Measurements from ENCODE around the gene FHIT.

The FHIT gene

DNA sequence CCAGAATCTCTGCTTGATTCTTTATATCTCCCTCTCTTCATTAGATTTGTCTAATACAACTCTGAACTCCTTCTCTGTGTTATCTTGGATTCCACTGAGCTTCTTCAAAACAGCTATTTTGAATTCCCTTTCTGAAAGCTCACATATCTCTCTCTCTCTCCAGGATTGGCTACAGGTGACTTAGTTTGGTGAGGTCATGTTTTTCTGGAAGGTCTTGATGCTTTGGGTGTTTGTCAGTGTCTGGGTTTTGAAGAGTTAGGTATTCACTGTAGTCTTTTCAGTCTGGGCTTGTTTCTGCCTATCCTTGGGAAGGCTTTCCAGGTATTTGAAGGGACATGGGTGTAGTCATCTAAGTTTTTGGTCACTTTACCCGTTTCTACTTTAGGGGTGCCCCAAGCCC lies 781.8 kb downstream of the FHIT start:
- DNase-seq (ENCODE audit: low spot score), result peak; percentile 9

DNA sequence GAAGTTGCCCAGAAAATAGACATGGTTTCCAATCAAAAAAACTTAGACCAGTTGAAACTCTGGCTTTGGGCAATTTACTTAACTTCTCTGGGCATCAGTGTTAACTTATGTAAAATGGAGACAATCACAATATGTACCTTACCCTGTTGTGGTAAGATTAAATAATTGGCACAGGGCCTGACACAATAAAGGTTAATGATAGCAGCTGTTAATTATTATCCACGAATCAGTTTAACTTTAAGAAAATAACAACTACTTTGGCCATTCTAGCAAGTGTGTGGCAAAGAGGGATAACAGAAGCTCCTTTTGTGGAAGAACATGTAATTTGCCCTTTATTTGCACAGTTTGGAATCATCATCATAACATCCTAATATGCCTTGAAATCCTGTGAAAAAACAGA lies 787.6 kb downstream of the FHIT start:
- no peak for DNase-seq (ENCODE audit: low spot score)

DNA sequence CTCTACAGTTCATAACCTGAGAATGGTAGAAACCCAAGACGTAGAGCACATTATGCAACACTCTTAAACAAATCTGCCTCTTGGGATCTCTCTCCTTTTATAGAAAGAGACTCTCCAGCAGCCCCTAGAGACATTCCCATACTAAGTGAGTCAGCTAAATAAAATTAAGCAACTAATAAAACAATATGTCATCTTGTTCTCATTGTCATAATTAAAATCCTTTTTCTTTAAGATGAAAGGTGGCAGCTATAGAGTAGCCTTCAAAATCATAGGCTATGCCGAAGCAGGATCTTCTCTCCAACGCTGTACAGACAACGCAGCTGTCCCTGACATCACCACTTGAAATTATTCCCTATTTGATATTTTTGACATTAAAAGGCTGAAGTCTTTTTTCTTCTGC lies 790.0 kb downstream of the FHIT start:
- no peak for DNase-seq (ENCODE audit: low spot score)

DNA sequence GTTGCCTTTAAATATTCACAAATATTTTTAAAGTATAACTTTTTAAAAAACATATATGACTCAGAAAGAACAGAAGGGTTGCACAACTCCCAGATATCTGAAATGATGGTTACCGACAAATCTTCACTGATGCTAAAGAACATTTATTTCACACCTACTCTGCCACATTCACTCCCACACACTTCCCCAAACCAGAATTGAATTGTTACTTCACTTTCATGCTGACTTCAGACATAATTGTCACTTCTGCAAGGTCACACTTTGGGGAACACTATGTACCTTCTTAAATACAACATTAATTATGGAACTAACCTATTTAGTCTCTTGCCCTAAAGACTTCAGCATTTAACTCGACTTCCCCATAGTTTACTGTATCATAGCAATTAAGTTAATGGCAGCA lies 795.1 kb downstream of the FHIT start:
- DNase-seq (ENCODE audit: low spot score), result no peak

DNA sequence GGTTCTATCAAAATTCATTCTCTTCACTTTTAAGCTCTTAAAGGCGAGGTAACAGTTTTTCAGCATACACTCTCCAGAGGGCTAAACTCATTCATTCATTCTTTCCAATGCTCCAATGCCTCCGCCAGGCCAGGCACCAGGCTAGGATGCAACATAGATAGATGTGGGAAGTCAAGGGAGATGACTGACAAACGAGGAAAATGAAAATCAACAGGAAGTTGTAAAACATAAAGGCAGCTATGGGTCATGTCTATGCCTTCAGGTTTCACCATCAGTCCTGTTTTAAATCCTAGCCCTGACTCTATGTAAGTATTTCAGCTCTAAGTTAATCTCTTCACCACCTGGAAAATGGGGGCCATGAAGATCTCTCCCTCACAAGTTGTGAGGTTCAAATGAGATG lies 797.9 kb downstream of the FHIT start:
- no peak for DNase-seq (ENCODE audit: low spot score)

DNA sequence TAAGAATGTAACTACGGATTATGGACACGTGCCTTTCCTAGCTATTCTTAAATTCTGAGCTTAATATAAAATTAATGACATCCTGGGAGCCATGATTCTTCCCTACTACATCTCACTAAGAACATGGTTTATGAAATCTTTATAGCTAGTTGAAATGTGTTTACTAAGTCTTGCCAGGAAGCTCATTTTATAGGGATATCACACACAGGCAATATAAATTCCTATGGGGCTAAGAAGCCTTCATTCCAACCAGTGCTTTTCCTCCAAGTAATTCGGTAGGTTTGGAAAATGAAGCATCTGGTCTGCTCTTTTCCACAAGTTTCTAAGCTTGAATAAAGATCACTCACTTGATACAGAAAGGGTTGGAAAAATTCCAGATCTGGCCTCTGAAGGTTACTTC lies 802.6 kb downstream of the FHIT start:
- no peak for DNase-seq (ENCODE audit: low spot score)

DNA sequence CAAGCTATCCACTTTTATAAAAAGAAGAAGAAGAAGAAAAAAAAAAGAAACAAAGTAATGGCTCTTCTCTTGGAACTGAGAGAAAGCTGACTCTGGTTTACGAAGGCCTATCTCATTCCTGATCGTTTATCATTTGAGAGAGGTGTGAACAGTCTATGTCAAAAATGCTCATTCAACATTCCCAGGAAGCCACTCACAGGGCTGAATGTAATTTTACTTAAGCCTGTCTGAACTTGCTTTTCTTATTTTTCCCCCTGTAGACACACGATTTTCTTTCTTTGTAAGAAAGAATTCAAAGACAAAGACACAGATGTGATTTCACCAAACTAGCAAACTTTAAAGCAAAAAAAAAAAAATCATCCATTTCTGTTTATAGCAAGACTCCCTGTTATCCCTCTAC lies 805.8 kb downstream of the FHIT start:
- no peak for DNase-seq (ENCODE audit: low spot score)

DNA sequence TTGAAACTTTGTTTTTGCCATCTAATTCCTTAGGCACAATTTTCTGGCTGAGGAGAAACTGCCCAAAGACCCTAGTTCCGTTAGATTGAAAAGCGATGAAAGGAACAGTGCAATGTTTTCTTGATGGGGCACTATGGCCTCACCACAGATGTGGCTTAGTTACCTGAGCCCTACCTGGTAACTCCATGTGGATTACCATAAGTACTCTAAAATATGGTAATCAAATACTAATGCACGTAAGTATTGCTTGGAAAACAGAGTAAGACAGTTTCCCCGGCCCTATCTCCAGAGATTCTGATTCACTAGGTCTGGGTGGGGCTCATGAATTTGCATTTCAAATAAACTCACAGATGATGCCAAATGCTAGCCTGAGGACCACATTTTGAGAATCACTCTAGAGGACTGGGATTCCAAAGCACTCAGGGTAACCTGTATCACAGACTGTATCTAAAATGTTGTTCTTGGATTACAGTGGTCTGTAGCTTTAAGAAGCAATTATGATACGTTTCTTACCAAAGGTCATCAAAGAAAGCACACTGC lies 806.3 kb downstream of the FHIT start:
- no peak for DNase-seq (ENCODE audit: low spot score)

DNA sequence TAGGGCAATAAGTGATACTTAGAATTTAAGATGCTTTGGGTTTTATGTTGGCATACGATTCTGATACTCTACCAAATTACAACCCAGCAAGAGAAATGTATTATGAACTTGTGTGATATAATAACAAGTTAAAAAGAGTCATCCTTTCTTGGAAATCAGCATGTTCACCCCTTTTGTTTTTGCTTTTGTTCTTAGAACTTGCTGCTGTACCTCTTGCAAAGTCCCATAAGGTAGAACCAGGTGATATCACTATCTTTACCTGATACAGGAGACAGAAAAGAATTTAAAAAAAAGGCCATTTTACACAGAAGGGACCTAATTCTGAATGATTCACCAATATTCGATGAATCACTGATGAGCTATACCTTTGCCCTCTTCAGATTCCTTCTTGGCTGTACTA lies 810.4 kb downstream of the FHIT start:
- peak; percentile 28 for DNase-seq (ENCODE audit: low spot score)

DNA sequence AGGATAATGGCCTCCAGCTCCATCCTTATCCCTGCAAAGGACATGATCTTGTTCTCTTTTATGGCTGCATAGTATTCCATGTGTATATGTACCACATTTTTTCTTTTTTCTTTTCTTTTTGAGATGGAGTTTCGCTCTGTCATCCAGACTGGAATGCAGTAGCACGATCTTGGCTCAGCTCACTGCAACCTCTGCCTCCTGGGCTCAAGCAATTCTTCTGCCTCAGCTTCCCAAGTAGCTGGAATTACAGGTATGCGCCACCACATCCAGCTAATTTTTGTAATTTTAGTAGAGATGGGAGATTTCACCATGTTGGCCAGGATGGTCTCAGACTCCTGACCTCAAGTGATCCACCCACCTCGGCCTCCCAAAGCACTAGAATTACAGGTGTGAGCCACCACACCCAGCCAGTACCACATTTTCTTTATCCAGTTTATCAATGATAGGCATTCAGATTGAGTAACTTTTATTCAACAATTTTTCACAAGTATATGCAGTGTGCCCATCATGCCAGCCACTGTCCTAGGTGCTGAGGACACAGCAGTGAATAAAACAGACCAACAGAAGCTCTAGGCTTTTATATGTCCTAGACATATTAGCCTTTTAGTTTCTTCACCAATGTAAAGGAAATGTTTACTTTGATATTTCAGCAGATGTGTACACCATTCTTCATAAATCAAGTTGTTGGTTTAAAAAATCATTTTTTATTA lies 815.2 kb downstream of the FHIT start:
- DNase-seq (ENCODE audit: low spot score), result no peak

DNA sequence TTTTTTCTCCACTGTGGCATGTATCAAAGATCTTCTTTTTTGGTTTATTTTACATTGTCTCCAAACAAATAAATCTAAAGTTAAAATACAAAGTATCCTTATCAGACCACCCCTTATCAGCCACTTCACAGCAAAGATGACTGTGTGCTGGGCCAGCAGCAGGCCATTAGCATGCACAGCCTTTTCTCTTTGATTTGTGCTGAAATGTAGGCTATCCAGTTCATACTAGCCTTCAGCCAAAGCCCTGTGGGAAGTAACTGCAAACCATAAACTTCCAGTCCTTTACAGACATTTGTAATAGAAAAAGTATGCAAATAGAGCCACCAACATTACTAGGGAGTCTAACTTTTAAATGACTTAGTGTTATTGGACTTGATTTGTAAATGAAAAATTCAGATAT lies 816.3 kb downstream of the FHIT start:
- no peak for DNase-seq (ENCODE audit: low spot score)

DNA sequence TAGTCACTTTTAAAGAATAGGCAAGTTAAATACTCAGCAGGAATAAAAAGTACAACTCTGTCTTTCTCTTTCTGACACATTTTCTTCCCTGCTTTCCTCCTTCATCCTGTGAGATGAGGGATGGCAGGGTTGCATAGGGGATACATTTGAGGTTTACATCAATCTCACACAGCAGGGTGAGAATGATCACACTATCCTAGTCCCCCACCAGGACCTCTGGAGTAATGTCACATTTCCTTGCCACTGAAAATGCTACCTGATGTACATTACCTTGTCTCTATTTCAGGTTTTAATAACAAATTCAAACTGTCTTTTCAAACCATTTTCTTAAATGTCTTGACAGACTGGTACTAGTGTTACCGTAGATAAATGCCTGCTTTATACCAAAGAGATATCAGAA lies 816.9 kb downstream of the FHIT start:
- no peak for DNase-seq (ENCODE audit: low spot score)

DNA sequence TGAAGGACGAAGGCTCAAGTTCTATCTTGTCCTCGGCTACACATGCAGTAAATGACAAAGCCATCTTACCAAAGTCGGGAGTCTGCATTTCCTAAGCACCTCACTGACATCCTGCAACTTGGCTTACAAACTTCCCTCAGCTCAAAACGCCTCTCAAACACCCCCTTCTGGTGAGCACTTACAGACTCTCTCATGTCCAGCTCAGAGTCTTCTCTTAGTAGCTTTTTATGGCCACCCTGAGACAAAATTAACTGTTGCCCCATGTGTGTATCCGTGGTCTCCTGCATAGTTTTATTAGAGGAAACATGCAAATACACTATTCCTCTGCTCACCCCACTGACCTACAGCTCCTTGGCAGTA lies 819.7 kb downstream of the FHIT start:
- no peak for DNase-seq (ENCODE audit: low spot score)

DNA sequence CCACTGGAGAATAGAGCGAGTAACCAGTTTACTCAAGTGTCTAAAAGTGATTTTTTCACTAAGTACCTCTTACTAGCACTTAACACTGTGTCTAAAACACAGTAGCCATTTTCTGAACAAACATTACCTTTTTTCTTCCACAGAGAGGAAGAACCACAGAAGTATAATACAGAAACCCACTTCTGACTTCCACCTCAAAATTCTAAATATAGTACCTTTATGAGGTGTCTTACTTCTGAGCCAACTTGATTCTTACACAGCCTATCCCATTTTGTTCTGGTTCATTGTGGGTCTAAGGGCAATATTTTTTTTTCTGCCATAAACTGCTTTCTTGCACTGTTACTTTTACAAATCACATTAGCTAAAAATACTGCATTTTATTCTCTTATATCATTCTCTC lies 821.0 kb downstream of the FHIT start:
- no peak for DNase-seq (ENCODE audit: low spot score)

DNA sequence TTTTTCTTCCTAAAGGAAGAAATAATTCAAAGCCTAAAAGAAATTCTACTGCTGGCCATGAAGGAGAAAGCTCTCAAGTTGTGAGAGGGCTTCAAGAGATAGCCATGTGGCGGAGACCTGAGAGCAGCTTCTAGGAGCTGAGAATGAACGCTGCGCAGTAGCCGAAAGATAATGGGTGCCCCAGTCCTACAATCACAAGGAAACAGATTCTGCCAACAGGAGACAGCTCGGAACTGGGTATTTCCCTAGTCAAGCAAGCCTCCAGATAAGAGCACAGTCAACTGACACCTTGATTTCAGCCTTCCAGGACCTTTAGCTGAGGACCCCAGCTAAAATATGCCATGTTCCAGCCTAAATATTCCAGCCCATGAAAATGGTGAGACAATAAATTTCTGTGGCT lies 824.1 kb downstream of the FHIT start:
- DNase-seq (ENCODE audit: low spot score), result no peak

DNA sequence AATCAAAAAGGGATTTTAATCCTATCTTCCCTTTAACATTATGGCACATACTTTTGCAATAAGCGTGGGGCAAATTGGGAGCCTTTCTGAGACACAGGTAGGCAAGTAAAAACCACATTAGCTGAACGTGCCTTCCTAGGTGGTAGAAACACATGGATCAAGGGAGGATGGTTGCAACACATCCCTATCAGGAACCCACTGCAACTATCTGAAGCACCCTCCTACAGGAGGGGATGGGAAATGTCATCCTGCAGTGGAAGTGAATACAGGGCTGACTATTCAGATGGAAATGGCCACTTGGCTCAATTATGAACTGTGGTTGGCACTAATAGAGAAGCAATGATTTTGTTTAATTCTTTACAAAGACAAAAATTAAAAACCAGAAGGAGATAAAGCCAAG lies 826.3 kb downstream of the FHIT start:
- DNase-seq (ENCODE audit: low spot score), result no peak

DNA sequence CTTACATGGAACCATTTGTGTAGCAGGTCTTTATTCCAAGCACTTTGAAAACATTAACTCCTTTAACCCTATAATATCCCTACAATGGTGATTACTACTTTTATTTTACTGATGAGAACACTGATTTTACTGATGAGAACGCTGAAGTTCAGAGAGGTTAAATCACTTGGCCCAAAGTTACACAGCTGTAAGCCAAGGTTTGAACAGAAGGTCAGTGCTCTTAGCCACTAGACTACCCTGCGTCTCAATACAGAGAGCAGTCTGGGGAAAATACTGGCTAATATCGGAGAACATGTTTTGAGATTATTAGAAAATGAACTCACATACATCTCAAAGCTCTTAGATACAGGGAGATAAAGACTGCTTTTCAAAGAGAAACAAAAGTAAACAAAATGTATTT lies 827.2 kb downstream of the FHIT start:
- DNase-seq (ENCODE audit: low spot score), result no peak

DNA sequence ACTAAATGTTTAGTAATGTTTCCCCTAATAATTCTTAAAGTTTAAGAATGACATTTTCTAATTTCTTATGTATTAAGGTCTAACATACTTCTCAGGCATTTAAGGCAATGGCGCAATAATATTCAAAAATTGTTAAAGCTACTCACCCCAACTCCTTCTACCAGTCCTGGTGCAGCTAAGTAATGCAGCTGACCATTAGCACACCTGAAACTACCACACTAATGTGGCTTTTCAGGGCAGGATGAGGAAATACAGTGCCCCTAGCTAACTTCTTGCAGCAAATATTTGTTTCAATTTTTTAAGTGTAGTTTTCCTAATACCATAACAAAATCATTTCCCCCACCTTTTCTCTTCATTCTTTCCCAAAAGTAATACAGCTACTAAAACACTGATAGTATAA lies 827.7 kb downstream of the FHIT start:
- no peak for DNase-seq (ENCODE audit: low spot score)

DNA sequence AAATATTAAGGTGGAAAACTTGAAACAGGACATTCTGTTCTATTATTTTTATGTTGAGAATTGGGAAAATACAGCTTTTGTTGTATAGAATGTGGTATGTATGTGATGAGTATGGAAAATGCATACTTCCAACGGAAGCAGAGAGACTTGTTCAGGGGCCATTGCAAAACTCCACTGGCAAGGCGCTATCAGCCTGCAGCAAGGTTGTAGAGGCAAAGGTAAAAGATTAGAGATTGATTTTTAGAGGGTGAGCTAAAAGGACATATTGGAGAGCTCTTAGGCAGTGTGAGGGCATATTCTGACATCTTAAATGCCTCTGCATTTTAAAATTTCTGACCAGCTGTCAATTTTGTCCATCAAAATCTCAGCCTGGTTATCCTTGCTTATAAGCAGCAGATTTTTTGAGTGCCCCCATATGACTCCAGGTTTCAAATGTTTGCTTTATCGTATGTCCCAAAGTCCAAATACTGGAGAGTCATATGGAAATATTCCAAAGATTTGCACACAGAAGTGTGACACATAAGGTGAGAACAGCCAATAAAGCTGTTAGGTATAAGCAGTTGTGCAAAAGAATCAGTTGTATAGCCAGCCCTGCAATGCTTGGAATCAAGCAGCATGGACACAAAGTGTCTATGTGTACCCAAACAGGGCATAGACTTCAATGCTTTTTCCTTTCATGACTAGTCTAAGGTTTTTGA lies 829.4 kb downstream of the FHIT start:
- DNase-seq (ENCODE audit: low spot score), result no peak

DNA sequence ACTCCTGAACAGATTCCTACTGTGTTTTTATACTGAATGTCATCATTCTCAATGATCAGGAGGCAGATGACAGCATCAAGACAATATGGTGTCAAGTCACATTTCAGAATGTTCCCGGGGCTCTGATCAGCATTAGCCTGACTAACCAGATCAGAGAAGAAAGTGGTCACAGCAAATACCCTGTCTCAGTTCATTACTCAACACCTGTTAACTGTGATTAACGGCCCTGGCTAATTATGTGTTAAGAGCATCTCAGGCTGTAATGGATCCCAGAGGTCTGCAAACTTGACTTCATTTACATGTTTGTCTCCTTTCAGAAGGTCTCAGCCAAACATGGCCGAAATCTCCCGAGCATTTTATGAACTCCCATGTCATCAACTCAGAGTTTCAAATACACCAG lies 833.7 kb downstream of the FHIT start:
- no peak for DNase-seq (ENCODE audit: low spot score)

DNA sequence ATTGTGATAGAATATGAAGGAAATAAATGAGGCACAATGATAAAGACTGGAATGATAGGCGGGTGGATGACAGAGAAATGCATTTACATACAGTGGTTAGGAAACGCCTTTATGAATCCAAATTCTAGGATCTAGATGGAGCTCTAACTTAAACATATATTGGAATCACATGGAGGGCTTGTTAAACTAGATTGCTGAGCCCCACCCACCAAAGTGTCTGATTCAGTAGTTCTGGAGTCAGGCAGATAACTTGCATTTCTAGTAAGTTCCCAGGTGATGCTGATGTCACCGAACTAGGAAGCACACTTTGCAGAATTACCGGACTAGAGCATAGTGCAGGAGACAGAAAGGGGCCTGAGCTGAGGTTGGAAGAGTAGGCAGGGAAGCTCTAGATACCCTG lies 837.2 kb downstream of the FHIT start:
- DNase-seq (ENCODE audit: low spot score), result no peak

DNA sequence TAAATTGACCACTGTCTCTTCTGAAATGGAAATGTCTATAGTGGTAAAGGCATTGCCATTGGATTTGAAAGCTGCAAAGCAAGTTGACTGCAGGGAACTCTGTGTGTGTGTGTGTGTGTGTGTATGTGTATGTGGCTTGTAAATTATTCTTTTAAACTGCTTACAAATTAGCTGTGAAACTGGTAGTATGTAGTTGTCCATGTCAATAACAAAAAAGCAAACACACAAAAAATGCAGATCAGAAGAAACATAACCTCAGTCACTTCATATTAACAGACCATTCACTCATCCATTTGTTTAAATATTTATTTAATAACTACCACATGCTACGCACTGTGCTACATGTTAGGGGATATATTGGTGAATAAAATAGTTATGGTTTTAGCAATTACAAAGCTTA lies 837.7 kb downstream of the FHIT start:
- DNase-seq (ENCODE audit: low spot score), result no peak

DNA sequence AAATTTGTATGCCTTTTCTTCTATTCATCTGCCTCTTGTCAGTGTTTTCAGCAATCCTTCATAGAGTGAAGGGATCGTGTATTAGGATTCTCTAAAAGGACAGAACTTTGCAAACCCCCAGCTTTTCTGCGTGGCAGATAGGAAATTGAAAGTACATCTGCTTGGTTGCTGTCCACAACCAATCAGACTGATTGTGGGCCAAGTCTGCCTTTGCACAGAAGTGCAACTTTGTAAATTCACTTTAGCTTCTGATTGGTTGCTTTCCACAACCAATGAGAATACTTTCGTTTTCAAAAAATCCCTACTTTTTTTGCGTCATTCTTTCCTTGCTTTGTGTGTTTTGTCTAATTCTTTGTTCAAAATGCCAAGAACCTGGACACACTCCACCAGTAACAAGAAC lies 847.4 kb downstream of the FHIT start:
- DNase-seq (ENCODE audit: low spot score), result no peak

DNA sequence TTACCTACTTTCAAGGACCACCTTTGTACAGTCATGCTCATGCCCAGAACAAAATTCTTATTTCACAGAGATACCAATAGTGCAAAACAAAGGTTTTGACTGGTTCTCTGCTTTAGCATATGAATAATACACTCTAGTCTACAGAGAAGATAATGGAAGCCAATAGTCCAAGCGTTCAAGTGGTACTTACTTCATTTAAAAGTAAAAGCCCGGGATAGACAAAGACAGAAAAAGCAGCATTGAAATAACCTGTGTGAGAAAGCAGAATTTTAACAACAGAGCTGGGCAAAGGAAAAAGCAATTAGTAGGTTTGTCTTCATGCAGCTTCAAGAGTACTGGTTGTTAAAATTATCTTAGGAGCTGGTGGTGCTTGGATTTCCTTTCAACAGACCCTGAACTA lies 848.3 kb downstream of the FHIT start:
- DNase-seq (ENCODE audit: low spot score), result no peak
